GM19099 (cell line): ENCODE data around the gene PCDHA12.

Source experiments
- POLR2A ChIP-seq: IDR thresholded peaks from 3 replicates; pipeline ENCODE4 v1.6.1; 2011; ENCODE audit warnings: low read depth; ENCODE audit not compliant: insufficient read length; ENCODE audit errors: extremely low read depth

Gene PCDHA12

DNA sequence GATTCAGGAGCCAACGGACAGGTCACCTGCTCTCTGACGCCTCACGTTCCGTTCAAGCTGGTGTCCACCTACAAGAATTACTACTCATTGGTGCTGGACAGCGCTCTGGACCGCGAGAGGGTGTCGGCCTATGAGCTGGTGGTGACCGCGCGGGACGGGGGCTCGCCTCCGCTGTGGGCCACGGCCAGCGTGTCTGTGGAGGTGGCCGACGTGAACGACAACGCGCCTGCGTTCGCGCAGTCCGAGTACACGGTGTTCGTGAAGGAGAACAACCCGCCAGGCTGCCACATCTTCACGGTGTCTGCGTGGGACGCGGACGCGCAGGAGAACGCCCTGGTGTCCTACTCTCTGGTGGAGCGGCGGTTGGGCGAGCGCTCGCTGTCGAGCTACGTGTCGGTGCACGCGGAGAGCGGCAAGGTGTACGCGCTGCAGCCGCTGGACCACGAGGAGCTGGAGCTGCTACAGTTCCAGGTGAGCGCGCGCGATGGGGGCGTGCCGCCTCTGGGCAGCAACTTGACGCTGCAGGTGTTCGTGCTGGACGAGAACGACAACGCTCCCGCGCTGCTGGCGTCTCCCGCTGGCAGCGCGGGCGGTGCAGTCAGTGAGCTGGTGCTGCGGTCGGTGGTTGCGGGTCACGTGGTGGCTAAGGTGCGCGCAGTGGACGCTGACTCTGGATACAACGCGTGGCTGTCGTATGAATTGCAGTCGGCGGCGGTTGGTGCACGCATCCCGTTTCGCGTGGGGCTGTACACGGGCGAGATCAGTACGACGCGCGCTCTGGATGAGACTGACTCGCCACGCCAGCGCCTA lies 17.7 kb upstream of the PCDHA12 start:
- TF ChIP-seq POLR2A, result no peak

DNA sequence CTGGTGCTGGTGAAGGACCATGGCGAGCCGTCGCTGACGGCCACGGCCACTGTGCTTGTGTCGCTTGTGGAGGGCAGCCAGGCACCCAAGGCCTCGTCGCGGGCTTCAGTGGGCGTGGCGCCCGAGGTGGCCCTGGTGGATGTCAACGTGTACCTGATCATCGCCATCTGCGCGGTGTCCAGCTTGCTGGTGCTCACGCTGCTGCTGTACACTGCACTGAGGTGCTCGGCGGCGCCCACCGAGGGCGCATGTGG lies 17.2 kb upstream of the PCDHA12 start:
- no peak for TF ChIP-seq POLR2A

DNA sequence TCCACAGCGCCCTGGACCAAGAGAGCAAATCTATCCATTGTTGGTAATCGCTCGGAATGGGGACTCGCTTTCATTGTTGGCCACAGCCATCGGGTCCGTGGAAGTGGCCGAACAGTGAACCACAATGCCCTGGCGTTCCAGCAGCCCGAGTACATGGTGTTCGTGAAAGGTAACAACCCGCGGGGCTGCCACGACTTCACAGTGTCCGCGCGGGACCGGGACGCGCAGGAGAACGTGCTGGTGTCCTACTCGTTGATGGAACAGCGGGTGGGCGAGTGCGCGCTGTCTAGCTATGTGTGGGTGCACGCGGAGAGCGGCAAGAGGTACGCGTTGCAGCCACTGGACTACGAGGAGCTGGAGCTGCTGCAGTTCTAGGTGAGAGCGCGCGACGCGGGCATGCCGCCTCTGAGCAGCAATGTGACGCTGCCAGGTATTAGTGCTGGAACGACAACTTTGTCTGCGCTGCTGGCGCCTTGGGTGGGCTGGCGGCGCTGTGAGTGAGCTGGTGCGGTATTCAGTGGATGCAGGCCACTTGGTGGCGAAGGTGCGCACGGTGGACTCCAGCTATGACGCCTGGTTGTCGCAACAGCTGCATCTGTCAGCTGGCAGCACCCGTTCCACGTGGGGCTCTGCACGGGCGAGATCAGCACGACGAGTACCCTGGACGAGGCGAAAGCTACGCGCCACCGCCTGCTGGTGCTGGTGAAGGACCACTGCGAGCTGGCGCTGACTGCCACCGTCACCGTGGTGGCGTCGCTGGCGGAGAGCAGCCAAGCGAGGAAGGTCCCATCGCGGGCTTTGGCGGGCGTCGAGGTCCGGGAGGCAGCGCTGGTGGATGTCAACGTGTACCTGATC lies 12.4 kb upstream of the PCDHA12 start:
- no peak for TF ChIP-seq POLR2A

- TF ChIP-seq POLR2A, result no peak
Observed at GRCh38 chr5:140868721-140869554, 6.2 kb upstream of the PCDHA12 start, which contains the start of gene PCDHA11. Gene PCDHA11, plus strand, starts transcription at chr5:140868957. Its CDS starts 147 bp downstream, at chr5:140869104.

DNA sequence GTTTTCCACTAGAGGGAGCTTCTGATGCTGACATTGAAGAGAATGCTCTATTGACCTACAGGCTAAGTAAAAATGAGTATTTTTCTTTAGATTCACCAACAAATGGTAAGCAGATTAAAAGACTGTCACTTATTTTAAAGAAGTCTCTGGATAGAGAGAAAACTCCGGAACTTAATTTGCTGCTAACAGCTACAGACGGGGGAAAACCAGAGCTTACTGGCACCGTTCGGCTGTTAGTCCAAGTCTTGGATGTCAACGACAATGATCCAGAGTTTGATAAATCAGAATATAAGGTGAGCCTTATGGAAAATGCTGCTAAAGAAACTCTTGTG lies 5.6 kb upstream of the PCDHA12 start:
- no peak for TF ChIP-seq POLR2A

GRCh38 chr5:140870221-140871201 lies 4.6 kb upstream of the PCDHA12 start:
- no peak for TF ChIP-seq POLR2A

DNA sequence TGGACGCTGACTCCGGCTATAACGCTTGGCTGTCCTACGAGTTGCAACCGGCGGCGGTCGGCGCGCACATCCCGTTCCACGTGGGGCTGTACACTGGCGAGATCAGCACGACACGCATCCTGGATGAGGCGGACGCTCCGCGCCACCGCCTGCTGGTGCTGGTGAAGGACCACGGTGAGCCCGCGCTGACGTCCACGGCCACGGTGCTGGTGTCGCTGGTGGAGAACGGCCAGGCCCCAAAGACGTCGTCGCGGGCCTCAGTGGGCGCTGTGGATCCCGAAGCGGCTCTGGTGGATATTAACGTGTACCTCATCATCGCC lies 2.1 kb downstream of the PCDHA12 start:
- TF ChIP-seq POLR2A, result no peak

GRCh38 chr5:140881889-140882590 lies 6.9 kb downstream of the PCDHA12 start, which contains the start of gene PCDHA13:
Gene PCDHA13, plus strand, starts transcription at chr5:140882124. Its CDS starts 145 bp downstream, at chr5:140882269.
- TF ChIP-seq POLR2A, result no peak

DNA sequence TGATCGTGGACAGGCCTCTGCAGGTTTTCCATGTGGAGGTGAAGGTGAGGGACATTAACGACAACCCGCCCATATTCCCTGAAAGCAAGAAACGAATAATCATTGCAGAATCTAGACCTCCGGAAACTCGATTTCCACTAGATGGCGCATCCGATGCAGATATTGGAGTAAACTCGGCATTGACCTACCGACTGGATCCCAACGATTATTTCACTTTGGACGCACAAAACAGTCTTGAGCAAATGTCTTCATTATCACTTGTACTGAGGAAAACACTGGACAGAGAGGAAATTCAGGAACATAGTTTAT lies 7.4 kb downstream of the PCDHA12 start:
- TF ChIP-seq POLR2A, result no peak

GRCh38 chr5:140883373-140883772 lies 8.3 kb downstream of the PCDHA12 start:
- TF ChIP-seq POLR2A, result no peak

GRCh38 chr5:140883927-140884697 lies 9.0 kb downstream of the PCDHA12 start:
- TF ChIP-seq POLR2A, result no peak

GRCh38 chr5:140916325-140916724 lies 41.2 kb downstream of the PCDHA12 start:
- no peak for TF ChIP-seq POLR2A

- no peak for TF ChIP-seq POLR2A
Observed at GRCh38 chr5:140923601-140924000, 48.5 kb downstream of the PCDHA12 start.
